Sigmoid colon (tissue), 4 donors: ENCODE measurements around the gene TUBA8.
"Not testable (repeated sequence)": the region's sequence is repeated elsewhere in the genome, so short reads cannot be mapped to it uniquely, and the experiment has no call there.

Experiments
- POLR2AphosphoS5 ChIP-seq, 4 donors: sonication (generic); formaldehyde crosslinking; IDR thresholded peaks; one replicate each; pipeline ENCODE4 v1.6.1; 2017; ENCODE audit warnings: antibody characterized with exemption in 4 of 4
- TF ChIP-seq, protein P1 (sequence below), 4 experiments: fragments of 450-650 bp in 3 of 4; fragments of 200-600 bp in 1 of 4; IDR thresholded peaks; one replicate each; pipeline ENCODE4 v1.5.1; 2016 to 2019; ENCODE audit warnings: antibody characterized with exemption in 4 of 4, mild to moderate bottlenecking in 3 of 4, moderate library complexity in 2 of 4

DNA sequence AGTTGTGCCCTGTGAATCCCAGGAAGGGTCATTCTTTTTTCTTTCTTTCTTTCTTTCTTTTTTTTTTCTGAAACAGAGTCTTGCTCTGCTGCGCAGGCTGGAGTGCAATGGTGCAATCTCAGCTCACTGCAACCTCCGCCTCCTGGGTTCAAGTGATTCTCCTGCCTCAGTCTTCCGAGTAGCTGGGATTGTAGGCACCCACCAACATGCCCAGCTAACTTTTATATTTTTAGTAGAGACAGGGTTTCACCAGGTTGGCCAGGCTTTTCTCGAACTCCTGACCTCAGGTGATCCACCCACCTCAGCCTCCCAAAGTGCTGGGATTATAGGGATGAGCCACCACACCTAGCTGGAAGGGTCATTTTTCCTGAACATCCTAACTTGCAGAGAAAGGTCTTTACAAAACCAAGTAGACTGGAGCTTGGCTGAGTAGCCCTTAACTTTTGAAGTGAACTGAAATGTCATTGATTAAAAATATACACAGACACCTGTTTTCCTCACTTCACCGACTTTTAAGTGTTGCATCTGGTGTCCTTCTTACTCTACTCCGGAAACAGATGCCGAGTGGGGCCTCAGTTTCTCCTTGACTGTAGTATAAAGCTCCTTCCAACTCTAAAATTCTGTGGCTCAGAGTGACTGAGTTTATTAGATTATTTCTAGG lies 39.2 kb upstream of the TUBA8 start:
- TF ChIP-seq, protein P1, sequence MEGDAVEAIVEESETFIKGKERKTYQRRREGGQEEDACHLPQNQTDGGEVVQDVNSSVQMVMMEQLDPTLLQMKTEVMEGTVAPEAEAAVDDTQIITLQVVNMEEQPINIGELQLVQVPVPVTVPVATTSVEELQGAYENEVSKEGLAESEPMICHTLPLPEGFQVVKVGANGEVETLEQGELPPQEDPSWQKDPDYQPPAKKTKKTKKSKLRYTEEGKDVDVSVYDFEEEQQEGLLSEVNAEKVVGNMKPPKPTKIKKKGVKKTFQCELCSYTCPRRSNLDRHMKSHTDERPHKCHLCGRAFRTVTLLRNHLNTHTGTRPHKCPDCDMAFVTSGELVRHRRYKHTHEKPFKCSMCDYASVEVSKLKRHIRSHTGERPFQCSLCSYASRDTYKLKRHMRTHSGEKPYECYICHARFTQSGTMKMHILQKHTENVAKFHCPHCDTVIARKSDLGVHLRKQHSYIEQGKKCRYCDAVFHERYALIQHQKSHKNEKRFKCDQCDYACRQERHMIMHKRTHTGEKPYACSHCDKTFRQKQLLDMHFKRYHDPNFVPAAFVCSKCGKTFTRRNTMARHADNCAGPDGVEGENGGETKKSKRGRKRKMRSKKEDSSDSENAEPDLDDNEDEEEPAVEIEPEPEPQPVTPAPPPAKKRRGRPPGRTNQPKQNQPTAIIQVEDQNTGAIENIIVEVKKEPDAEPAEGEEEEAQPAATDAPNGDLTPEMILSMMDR (IDR thresholded peaks at IDR 0.05): not testable (repeated sequence)
- TF ChIP-seq POLR2AphosphoS5 (IDR thresholded peaks at IDR 0.05): not testable (repeated sequence)
